Epithelial cell of proximal tubule (primary cell): ENCODE measurements around the gene DPEP1. TPM values are rescaled to one million over a fixed set of nuclear protein-coding genes. Genes with fewer than 3 reads are reported as not detected.

Experiments used
- DNase-seq: peaks from one replicate; pipeline ENCODE4 v3.0.0-alpha.2; 2011; ENCODE audit warnings: low read depth
- H3K4me3 ChIP-seq: 2 replicates; pipeline ENCODE4 v1.5.1; 2011; ENCODE audit warnings: low read depth, mild to moderate bottlenecking, low read length
- total RNA-seq: library from RNA; depleted of rRNA; stranded (reverse); fragments of >200 nt; gene quantifications from 2 replicates; pipeline ENCODE4 v1.2.3, GENCODE V29; 2015
- TF ChIP-seq, protein P1 (sequence below): conservative IDR thresholded peaks from 2 replicates; pipeline ENCODE4 v1.5.1; 2012; ENCODE audit warnings: low read depth, mild to moderate bottlenecking, low read length

DPEP1 gene
- total RNA-seq, 1 donor from 2014 or later: 5.0 TPM

DNA sequence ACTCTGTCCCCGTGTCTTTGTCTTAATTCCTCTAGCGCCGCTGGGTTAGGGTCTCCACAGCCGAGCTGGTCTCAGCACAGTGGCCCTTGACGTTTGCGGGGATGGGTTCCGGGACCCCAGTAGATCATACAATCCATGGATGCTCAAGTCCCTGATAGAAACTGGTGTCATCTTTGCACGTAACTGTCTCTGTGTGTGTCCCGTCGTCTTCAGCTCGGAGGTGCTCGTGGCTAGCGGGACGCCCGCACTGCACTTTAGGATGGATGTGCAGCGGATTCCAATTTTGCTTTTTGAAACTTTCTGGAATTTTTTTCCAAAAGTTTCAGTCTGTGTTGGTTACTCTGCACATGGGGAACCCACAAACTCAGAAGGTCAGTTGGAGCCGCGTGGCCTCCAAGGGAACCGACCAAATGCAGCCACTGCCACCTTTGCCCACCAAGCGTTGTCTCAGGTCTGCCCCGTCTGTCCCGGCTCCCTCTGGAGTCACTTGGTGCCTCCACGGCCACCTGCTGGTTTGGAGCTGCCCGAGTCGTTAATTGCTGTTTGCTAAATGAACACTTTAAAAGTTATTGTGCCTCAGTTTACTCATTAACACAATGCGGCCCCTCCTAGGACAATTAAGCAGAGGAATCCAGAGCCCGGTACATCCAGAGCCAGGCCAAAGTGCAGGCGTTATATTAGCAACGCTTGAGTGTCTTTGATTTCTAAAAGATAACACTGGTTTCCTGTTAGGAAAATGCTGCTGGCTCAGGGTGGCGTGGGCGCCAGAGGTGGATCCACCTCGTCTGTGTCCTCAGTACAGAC is 5.3 kb upstream of the DPEP1 start:
- H3K4me3 ChIP-seq: no peak overlapping the region
- DNase-seq: no peak
- TF ChIP-seq, protein P1, sequence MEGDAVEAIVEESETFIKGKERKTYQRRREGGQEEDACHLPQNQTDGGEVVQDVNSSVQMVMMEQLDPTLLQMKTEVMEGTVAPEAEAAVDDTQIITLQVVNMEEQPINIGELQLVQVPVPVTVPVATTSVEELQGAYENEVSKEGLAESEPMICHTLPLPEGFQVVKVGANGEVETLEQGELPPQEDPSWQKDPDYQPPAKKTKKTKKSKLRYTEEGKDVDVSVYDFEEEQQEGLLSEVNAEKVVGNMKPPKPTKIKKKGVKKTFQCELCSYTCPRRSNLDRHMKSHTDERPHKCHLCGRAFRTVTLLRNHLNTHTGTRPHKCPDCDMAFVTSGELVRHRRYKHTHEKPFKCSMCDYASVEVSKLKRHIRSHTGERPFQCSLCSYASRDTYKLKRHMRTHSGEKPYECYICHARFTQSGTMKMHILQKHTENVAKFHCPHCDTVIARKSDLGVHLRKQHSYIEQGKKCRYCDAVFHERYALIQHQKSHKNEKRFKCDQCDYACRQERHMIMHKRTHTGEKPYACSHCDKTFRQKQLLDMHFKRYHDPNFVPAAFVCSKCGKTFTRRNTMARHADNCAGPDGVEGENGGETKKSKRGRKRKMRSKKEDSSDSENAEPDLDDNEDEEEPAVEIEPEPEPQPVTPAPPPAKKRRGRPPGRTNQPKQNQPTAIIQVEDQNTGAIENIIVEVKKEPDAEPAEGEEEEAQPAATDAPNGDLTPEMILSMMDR: peak; percentile 16

DNA sequence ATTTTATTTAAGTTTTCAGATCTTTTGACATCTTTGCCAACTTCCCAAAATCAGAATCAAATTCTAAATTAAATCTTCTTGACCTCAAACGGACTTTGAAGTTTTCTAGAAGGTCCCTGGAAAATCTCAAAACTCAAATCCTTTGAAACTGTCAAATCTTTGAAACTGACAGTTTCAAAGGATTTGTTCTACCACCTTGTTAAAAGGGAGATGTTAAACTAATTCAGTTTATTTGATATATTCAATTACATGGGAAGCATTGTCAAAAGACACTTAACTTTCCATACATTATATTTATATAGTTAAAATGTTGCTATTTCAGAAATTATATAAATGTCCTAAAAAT is 3.4 kb upstream of the DPEP1 start:
- DNase-seq: no peak
- H3K4me3 ChIP-seq: no peak overlapping the region
- TF ChIP-seq, protein P1: no peak

DNA sequence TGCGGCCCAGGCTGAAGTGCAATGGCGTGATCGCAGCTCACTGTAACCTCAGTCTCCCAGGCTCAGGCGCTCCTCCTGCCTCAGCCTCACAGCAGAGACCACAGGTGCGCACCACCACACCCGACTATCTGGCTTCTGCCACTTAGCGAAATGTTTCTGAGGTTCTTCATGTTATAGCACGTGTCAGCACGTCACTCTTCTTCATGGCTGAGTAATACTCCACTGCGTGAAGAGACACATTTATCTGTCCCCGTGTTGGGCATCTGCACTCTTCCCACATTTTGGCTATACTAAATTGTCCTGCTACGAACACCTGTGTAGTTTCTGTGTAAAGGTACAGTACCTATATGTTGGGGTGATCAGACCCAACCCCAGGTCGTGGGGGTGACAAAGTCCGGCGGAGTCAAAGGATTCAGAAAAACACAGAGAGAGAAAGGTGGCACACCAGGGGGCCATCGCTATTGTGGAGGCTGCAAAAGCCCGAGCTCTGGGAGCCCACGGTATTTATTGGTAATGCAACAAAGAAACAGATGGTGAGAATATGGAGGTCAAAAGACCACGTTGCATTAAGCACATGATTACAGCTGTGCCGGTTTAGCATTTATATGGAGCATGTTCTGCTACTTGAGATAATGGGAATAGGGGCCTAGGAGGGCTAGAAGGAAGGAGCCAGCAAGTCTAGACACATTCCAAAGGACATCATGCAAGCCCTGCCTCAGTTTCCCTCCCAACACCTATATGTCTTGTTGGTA is 851 bp upstream of the DPEP1 start:
- no peak overlapping the region for H3K4me3 ChIP-seq
- DNase-seq: no peak
- TF ChIP-seq, protein P1: no peak

DNA sequence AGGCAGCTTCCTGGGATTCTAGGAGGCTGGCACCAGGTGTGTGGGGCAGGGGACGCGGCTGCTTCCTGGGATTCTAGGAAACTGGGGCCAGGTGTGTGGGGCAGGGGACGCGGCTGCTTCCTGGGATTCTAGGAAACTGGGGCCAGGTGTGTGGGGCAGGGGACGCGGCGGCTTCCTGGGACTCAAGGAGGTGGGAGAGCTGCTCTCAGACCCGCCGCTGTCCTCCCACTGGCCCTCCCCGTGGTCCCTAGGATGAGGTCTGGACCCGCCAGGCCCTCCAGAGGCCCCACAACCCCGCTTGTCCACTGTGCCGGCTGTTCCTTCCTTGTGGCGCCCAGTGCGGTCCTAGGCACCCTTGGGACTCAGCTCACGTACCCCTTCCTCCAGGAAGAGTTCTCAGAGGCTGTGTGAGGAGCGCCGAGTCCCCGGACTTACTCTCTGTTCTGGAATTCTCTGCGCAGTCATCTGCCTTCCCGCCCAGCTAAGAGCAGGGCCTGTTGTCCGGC is 565 bp downstream of the DPEP1 start:
- H3K4me3 ChIP-seq: peak overlapping the region; percentile 60
- DNase-seq: no peak
- TF ChIP-seq, protein P1: no peak

DNA sequence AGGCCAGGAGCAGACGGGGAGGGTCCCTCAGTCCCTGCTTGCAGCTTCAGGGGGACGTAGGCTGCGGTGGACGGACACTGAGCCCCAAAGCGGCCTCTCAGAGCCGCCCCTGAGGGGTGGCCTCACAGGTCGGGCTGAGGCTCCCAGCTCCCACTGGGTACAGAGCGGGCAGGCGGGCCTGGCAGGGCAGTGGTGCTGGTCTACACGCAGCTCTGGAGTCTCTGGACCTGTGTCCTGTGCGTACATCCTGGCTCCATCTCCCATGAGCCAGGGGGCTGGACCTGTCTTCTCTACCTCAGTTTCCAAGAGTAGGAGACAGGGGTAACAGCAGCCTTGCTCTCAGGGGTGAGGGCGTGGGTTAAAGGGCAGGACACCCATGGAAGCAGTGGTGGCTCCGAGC is 1.7 kb downstream of the DPEP1 start:
- peak overlapping the region; percentile 60 for H3K4me3 ChIP-seq
- no peak for DNase-seq
- TF ChIP-seq, protein P1: no peak

DNA sequence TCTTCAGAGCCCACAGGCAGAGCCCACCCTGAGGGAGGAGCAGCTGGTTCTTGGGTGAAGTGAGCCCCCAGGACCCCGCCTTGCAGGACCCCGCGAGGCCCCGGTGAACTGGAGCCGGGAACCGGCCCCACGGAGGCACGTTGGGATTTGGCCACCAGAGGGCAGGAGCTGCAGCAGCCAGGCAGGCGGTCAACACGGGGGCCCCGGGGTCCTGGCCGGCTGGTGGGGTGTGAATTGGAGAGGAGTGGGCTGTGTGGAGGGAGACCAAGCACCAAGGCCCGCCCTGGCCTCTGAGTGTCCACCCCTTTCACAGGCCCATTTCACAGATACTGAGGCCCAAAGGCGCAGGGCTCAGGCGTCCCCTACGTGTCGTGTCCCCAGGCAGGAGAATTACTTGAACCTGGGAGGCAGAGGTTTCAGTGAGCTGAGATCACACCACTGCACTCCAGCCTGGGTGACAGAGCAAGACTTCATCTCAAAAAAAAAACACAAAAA is 2.2 kb downstream of the DPEP1 start:
- TF ChIP-seq, protein P1: peak; percentile 78
- peak overlapping the region; percentile 60 for H3K4me3 ChIP-seq
- DNase-seq: no peak
